Endothelial cell of umbilical vein (primary cell): ENCODE results near the gene SERTAD1. TPM values are rescaled to one million over a fixed set of nuclear protein-coding genes. Genes with fewer than 3 reads are reported as not detected.

ENCODE experiments used
- BruUV-seq: library from RNA; stranded (reverse); fragments of 400-500 nt; replicated peaks from 2 replicates; lab custom pipeline; 2021; lab: Mats Ljungman, UMichigan
- CTCF ChIA-PET: fragments of 300-600, 350-600 bp; sonication (Branson Sonifier 250); formaldehyde crosslinking; loops from one replicate; lab custom pipeline; 2021; ENCODE audit warnings: antibody characterized with exemption, inconsistent platforms; lab: Charles Lee
- POLR2A ChIA-PET: fragments of 300-600, 350-600 bp; sonication (Branson Sonifier 250); formaldehyde crosslinking; loops from one replicate; lab custom pipeline; 2021; ENCODE audit warnings: antibody characterized with exemption, inconsistent platforms; lab: Charles Lee
- DNase-seq: peaks from one replicate; pipeline ENCODE4 v3.0.0-alpha.2; 2011; ENCODE audit warnings: low read depth, low spot score
- FAIRE-seq: peaks from 2 replicates; lab custom pipeline; 2011; peaks lifted over from hg19 to GRCh38; lab: Jason Lieb, UNC
- H2AFZ ChIP-seq: 2 replicates; pipeline ENCODE4 v1.6.0; 2012; ENCODE audit warnings: low read depth, low read length, control low read depth, inconsistent platforms
- H3K27ac ChIP-seq: 2 replicates; pipeline ENCODE4 v1.5.1; 2011; ENCODE audit warnings: low read depth, mild to moderate bottlenecking, control low read depth, low read length, moderate library complexity; ENCODE audit not compliant: insufficient read depth
- H3K27me3 ChIP-seq, 2 experiments: 2 replicates each; pipeline versions ENCODE4 v1.6.0 to v1.6.1; 2011; ENCODE audit warnings: low read length in 2 of 2, mixed read lengths in 1 of 2; ENCODE audit not compliant: control insufficient read depth in 2 of 2, insufficient read depth in 2 of 2
- H3K36me3 ChIP-seq, 2 experiments: 2 replicates in 1 of 2; 3 replicates in 1 of 2; pipeline ENCODE4 v1.5.1; 2011; ENCODE audit warnings: low read length in 2 of 2, mild to moderate bottlenecking in 1 of 2, moderate library complexity in 1 of 2; ENCODE audit not compliant: control insufficient read depth in 2 of 2, insufficient read depth in 2 of 2; ENCODE audit errors: extremely low read depth in 1 of 2
- H3K4me1 ChIP-seq: 3 replicates; pipeline ENCODE4 v1.5.1; 2011; ENCODE audit warnings: mild to moderate bottlenecking, low read length; ENCODE audit not compliant: control insufficient read depth, insufficient read depth; ENCODE audit errors: extremely low read depth
- H3K4me2 ChIP-seq: 2 replicates; pipeline ENCODE4 v1.6.1; 2011; ENCODE audit warnings: low read length, control low read depth, mixed read lengths; ENCODE audit not compliant: insufficient read depth
- H3K4me3 ChIP-seq, 3 experiments: fragments of 200-600 bp in 1 of 3; sonication (generic), shearing (Covaris generic) in 1 of 3; replicated peaks in 1 of 3; 2 replicates each; pipeline ENCODE4 v1.5.1; 2011 to 2016; ENCODE audit warnings: control low read depth in 3 of 3, low read length in 3 of 3, mild to moderate bottlenecking in 2 of 3, inconsistent platforms in 1 of 3, low read depth in 1 of 3, moderate library complexity in 1 of 3; ENCODE audit not compliant: insufficient read depth in 1 of 3
- H3K79me2 ChIP-seq: 2 replicates; pipeline ENCODE4 v1.6.0; 2012; ENCODE audit warnings: low read length, inconsistent platforms; ENCODE audit not compliant: control insufficient read depth, insufficient read depth
- H3K9ac ChIP-seq: replicated peaks from 2 replicates; pipeline ENCODE3; 2011; ENCODE audit warnings: low read length, control low read depth; ENCODE audit not compliant: insufficient read depth; ENCODE audit errors: extremely low read depth
- H3K9me1 ChIP-seq: replicated peaks from 3 replicates; pipeline ENCODE4 v1.6.0; 2011; ENCODE audit warnings: mild to moderate bottlenecking, low read length; ENCODE audit not compliant: control insufficient read depth, insufficient read depth; ENCODE audit errors: extremely low read depth
- H3K9me3 ChIP-seq: replicated peaks from 2 replicates; pipeline ENCODE4 v1.5.1; 2012; ENCODE audit warnings: low read length, inconsistent platforms; ENCODE audit not compliant: control insufficient read depth, insufficient read depth
- H4K20me1 ChIP-seq: replicated peaks from 2 replicates; pipeline ENCODE3; 2011; ENCODE audit warnings: mild to moderate bottlenecking, low read length; ENCODE audit not compliant: control insufficient read depth, insufficient read depth; ENCODE audit errors: extremely low read depth
- CTCF ChIP-seq, 2 donors: IDR thresholded peaks; 1 replicate in 1 of 2; 2 replicates in 1 of 2; pipeline ENCODE4 v1.5.1; 2011; ENCODE audit warnings: low read length in 2 of 2, mild to moderate bottlenecking in 2 of 2, moderate library complexity in 2 of 2, control low read depth in 1 of 2, inconsistent platforms in 1 of 2, low read depth in 1 of 2; ENCODE audit not compliant: insufficient read depth in 1 of 2; ENCODE audit errors: extremely low read depth in 1 of 2
- EZH2 ChIP-seq: IDR thresholded peaks from 2 replicates; pipeline ENCODE4 v1.6.1; 2012; ENCODE audit warnings: borderline replicate concordance, low read depth, mild to moderate bottlenecking, moderate library complexity, low read length, inconsistent platforms; ENCODE audit not compliant: severe bottlenecking
- FOS ChIP-seq: IDR thresholded peaks from 2 replicates; pipeline ENCODE4 v1.6.1; 2011; ENCODE audit warnings: mild to moderate bottlenecking, low read length, moderate library complexity, borderline replicate concordance; ENCODE audit not compliant: insufficient read depth
- GATA2 ChIP-seq: IDR thresholded peaks from 2 replicates; pipeline ENCODE4 v1.7.0; 2011; ENCODE audit warnings: low read depth, mild to moderate bottlenecking, moderate library complexity, mixed read lengths, low read length; ENCODE audit not compliant: insufficient read length, insufficient read depth
- JUN ChIP-seq: IDR thresholded peaks from 2 replicates; pipeline ENCODE4 v1.6.1; 2011; ENCODE audit warnings: borderline replicate concordance, low read depth; ENCODE audit not compliant: insufficient read length, insufficient read depth
- MAX ChIP-seq: IDR thresholded peaks from 2 replicates; pipeline ENCODE4 v1.6.1; 2011; ENCODE audit not compliant: insufficient read depth, insufficient read length
- MYC ChIP-seq: IDR thresholded peaks from one replicate; pipeline ENCODE4 v1.6.1; 2011; ENCODE audit warnings: mild to moderate bottlenecking, low read depth, low read length
- POLR2A ChIP-seq: IDR thresholded peaks from 2 replicates; pipeline ENCODE4 v1.6.1; 2012; ENCODE audit warnings: low read depth, mild to moderate bottlenecking, control low read depth, low read length
- POLR2AphosphoS5 ChIP-seq: IDR thresholded peaks from 2 replicates; pipeline ENCODE4 v1.6.1; 2012; ENCODE audit warnings: low read depth, mild to moderate bottlenecking, control low read depth, low read length, moderate library complexity; ENCODE audit not compliant: insufficient read depth
- dilution Hi-C: fragments of 300-500 bp; cut with MboI; formaldehyde crosslinking; loops from one replicate; pipeline ENCODE4 v1.15.0; 2019; ENCODE audit warnings: low sequenced_read_pairs; ENCODE audit not compliant: extremely low pct_ligation_motif_present
- intact Hi-C: fragments of 100-400 bp; cut with micrococcal nuclease; formaldehyde crosslinking; loops from one replicate; pipeline ENCODE4 v1.10.0; 2022
- polyA plus RNA-seq, 4 experiments: library from polyadenylated mRNA; depleted of rRNA in 3 of 4; stranded (reverse) in 3 of 4; unstranded in 1 of 4; fragments of >200 nt; gene quantifications; 2 replicates each; pipeline versions ENCODE4 v1.2.1 to v1.2.3, GENCODE V29; 2011 to 2012; ENCODE audit warnings: missing spikeins in 1 of 4
- total RNA-seq: library from RNA; stranded (reverse); gene quantifications from 2 replicates; pipeline ENCODE4 v1.2.3, GENCODE V29; 2021

SERTAD1 gene
- total and polyA plus RNA-seq, 2 donors (not counting 3 experiments of a cell fraction or from before 2014, with no cell fraction given) = 8.8 to 15.3 TPM

GRCh38 chr19:40412866-40413265 lies 12.9 kb downstream of the SERTAD1 start:
- H3K4me1 ChIP-seq = peaks cover 11% of the 10 kb centered on the region
- H4K20me1 ChIP-seq = no peaks in the 10 kb centered on the region
- H3K79me2 ChIP-seq = no peaks in the 10 kb centered on the region
- no peak overlapping the region for H3K4me3 ChIP-seq
- dilution Hi-C loops (no loop called here), intact Hi-C loops (no loop called here)
- no peak overlapping the region for H3K9ac ChIP-seq
- DNase-seq = no peak
- TF ChIP-seq MYC = no peak
- no peak for TF ChIP-seq POLR2AphosphoS5
- no peak for TF ChIP-seq MAX
- TF ChIP-seq FOS = no peak
- TF ChIP-seq GATA2 = no peak
- no peak for TF ChIP-seq POLR2A
- no peak for TF ChIP-seq EZH2
- TF ChIP-seq CTCF (IDR thresholded peaks at IDR 0.05; ENCODE audit: extremely low read depth in 1 of 2, insufficient read depth in 1 of 2, low read depth in 1 of 2, low read length in 2 of 2) = no peak
- no peak for TF ChIP-seq JUN
- ChIA-PET CTCF (interaction anchor here (0.6 to 1.2 kb wide), 2 partner anchors 30 to 78 kb away, joined by 3 to 6 read pairs; no protein-coding TSS in a partner anchor), POLR2A (interaction anchor here (0.6 kb wide), 1 partner anchor 747 kb away, joined by 3 read pairs; no protein-coding TSS in a partner anchor)
- no peaks in the 10 kb centered on the region for H3K9me1 ChIP-seq
- no peak for FAIRE-seq
- no peak overlapping the region for H3K27ac ChIP-seq
- H3K4me2 ChIP-seq = no peak overlapping the region
- H2AFZ ChIP-seq = no peak overlapping the region
- BruUV-seq = no TSS peak
- no peaks in the 10 kb centered on the region for H3K27me3 ChIP-seq
- no peaks in the 10 kb centered on the region for H3K9me3 ChIP-seq
- no peaks in the 10 kb centered on the region for H3K36me3 ChIP-seq
